Measurements from ENCODE around the gene B4GALT4. TPM values are rescaled to one million over a fixed set of nuclear protein-coding genes. Genes with fewer than 3 reads are reported as not detected.

The B4GALT4 gene
- total and polyA plus RNA-seq, 2 of the 8 experiments (the other 6 are each of a cell fraction or from before 2014, with no cell fraction given): 14.6 to 44.7 TPM

DNA sequence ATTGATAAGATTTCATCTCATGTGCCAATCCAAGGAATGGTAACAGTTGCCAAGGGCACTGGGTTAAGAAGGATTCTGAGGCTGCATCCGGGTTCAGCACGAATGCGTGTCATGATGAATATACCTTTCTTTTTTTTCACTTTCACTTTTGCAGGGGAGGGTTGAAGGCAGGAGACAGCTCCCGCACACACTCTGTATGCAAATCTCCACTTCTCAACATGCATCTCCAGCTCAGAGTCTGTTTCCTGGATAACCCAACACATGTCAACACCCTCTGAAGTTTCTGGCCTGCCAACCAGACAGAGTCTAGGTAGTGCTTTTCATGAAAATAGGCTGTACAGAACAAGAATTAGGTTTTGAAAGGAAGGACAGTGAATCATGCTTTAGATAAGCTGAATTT, 21.6 kb downstream of the B4GALT4 start:
- Histone ChIP-seq H4K8ac (ENCODE audit: extremely low read depth, insufficient read depth, low read length) (no peak overlapping the region), H3K4ac (replicated peaks; ENCODE audit: insufficient read length, low read depth, low read length) (no peak overlapping the region), H3K23me2 (ENCODE audit: low read depth, low read length) (no peaks in the 10 kb centered on the region), H3K27ac (ENCODE audit: low read depth, low read length) (no peak overlapping the region), H3K56ac (replicated peaks; ENCODE audit: insufficient read length, low read depth, low read length) (no peak overlapping the region), H2AK5ac (ENCODE audit: low read depth, low read length) (no peak overlapping the region), H2BK120ac (replicated peaks; ENCODE audit: low read depth, low read length) (no peak overlapping the region), H3K9ac (replicated peaks in 1 of 4; ENCODE audit: extremely low read depth in 1 of 4, low read depth in 3 of 4, low read length in 3 of 4) (no peak overlapping the region), H4K20me1 (replicated peaks in 1 of 2; ENCODE audit: control insufficient read depth in 1 of 2, insufficient read depth in 2 of 2, low read length in 2 of 2) (peaks cover 0 to 3% of the 10 kb centered on the region in 2 experiments), H2BK5ac (ENCODE audit: low read depth, low read length) (no peak overlapping the region), H2BK12ac (ENCODE audit: low read depth, low read length) (no peak overlapping the region), H3K9me3 (ENCODE audit: insufficient read depth in 2 of 2, low read depth in 1 of 2, low read length in 1 of 2) (no peaks in the 10 kb centered on the region), H3K27me3 (replicated peaks in 1 of 4; ENCODE audit: control insufficient read depth in 3 of 4, extremely low read depth in 1 of 4, insufficient read depth in 3 of 4, low read length in 3 of 4) (no peaks in the 10 kb centered on the region), H4K5ac (ENCODE audit: insufficient read length, low read depth, low read length) (no peak overlapping the region), H3K79me2 (ENCODE audit: control insufficient read depth in 1 of 2, insufficient read depth in 2 of 2, low read length in 2 of 2) (no peaks in the 10 kb centered on the region), H2BK20ac (ENCODE audit: low read length) (no peak overlapping the region), H3K23ac (ENCODE audit: insufficient read length) (no peak overlapping the region), H3K18ac (ENCODE audit: extremely low read depth, low read length) (no peak overlapping the region), H3K4me3 (ENCODE audit: extremely low read depth in 1 of 4, insufficient read depth in 2 of 4, low read depth in 3 of 4, low read length in 4 of 4) (no peak overlapping the region), H4K91ac (replicated peaks; ENCODE audit: insufficient read length, low read length) (no peak overlapping the region), H3K4me2 (ENCODE audit: insufficient read depth in 1 of 2, low read depth in 2 of 2, low read length in 2 of 2) (no peak overlapping the region), H2BK15ac (ENCODE audit: low read length) (no peak overlapping the region), H3K36me3 (ENCODE audit: control insufficient read depth in 2 of 4, insufficient read depth in 4 of 4, low read length in 3 of 4) (peaks cover 18 to 94% (median 71%) of the 10 kb centered on the region in 4 experiments), H3K79me1 (ENCODE audit: low read depth, low read length) (peaks cover 3% of the 10 kb centered on the region; the same call in 1 of the 2 replicates), H2AFZ (ENCODE audit: low read length) (no peak overlapping the region), H3K14ac (ENCODE audit: insufficient read length) (no peak overlapping the region), H3K4me1 (replicated peaks in 1 of 4; ENCODE audit: control insufficient read depth in 3 of 4, insufficient read depth in 4 of 4, low read length in 3 of 4) (no peaks in the 10 kb centered on the region)
- CTCF ChIA-PET (ENCODE audit: partially characterized antibody): interaction anchor here (0.7 to 1.5 kb wide), 5 partner anchors 22 to 337 kb away, joined by 3 to 7 read pairs (median 4); partner anchors contain the start of genes B4GALT4 and TEX55
- DNase-seq (ENCODE audit: low read depth in 1 of 2, low spot score in 2 of 2) (no peak), FAIRE-seq (no peak)
- POLR2A ChIA-PET (ENCODE audit: partially characterized antibody): no interaction called here
- 95% methylated on average over 4 of the region's 4 CpGs; no CpG with 5 or more reads in 1 of the 2 experiments for WGBS, 2 experiments (ENCODE audit: extremely low coverage in 1 of 2, insufficient coverage in 1 of 2, insufficient read length in 1 of 2, insufficient replicate concordance in 2 of 2, low coverage in 1 of 2, low lambda C conversion rate in 2 of 2, missing lambda C conversion rate in 1 of 2)
- TF ChIP-seq CBX8 (IDR thresholded peaks at IDR 0.05; ENCODE audit: borderline replicate concordance, low read depth, low read length) (no peak), CHD1 (IDR thresholded peaks at IDR 0.05; ENCODE audit: low read depth, low read length) (no peak), NANOG (IDR thresholded peaks at IDR 0.05; ENCODE audit: insufficient read depth, low read depth, low read length, poor library complexity, severe bottlenecking) (no peak), EP300 (IDR thresholded peaks at IDR 0.05; ENCODE audit: borderline replicate concordance in 1 of 2, low read depth in 2 of 2, low read length in 2 of 2) (no peak), BACH1 (IDR thresholded peaks at IDR 0.05; ENCODE audit: low read length) (no peak), BCL11A (IDR thresholded peaks at IDR 0.05; ENCODE audit: low read depth in 2 of 2, low read length in 2 of 2) (no peak), SAP30 (IDR thresholded peaks at IDR 0.05; ENCODE audit: insufficient read depth, insufficient replicate concordance, low read length) (no peak), SIX5 (IDR thresholded peaks at IDR 0.05; ENCODE audit: low read depth, low read length) (no peak), HDAC2 (IDR thresholded peaks at IDR 0.05; ENCODE audit: borderline replicate concordance in 1 of 2, low read depth in 2 of 2, low read length in 2 of 2) (no peak), KDM4A (IDR thresholded peaks at IDR 0.05; ENCODE audit: low read depth, low read length, severe bottlenecking) (no peak), CTBP2 (IDR thresholded peaks at IDR 0.05; ENCODE audit: borderline replicate concordance, insufficient read depth, insufficient read length, low read length) (no peak), SIN3A (conservative IDR thresholded peaks at IDR 0.05 in 1 of 2, IDR thresholded peaks at IDR 0.05 in 1 of 2; ENCODE audit: low read depth in 1 of 2, low read length in 2 of 2) (no peak), SP1 (IDR thresholded peaks at IDR 0.05; ENCODE audit: low read depth, low read length) (no peak)
